ENCODE measurements around the gene POFUT1.

Gene POFUT1

DNA sequence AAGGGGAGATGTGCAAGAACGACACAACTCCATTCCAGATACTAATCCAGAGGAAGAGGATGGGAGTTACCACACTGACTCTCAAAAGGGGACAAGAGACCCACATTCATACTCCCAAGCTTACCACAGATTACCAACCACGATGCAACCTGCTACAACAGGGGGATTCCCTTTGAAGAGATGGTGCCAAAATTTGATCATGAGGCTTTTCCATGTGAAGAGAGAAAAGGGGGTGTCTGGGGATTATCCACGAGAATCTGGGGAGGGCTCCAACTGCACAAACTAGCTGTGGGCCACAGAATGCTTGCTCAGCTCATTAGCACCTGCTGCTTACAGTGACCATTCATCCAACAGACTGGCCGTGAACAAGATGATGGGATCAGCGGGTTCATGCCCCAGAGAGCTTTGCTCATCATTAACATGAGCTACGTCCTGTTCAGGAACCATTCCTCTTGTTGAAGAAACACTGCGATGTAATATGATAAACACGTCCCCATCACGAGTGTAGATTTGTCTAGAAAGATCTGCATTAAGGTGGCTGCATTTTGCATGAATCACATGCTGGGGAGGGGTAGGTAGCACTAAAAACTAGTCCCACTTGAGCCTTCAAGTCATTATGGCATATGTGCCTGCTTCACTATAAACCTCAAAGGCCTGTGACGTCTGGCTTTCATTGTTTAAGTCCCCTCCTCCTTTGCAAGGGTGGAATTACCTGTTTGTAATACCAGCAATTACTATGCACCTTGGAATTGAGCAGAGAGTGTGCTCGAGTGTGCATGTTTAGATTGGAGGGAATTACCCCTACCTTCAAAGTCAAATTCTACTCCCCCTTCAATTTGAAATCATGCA lies 4.1 kb upstream of the POFUT1 start:
- H3K4me3 ChIP-seq (ENCODE audit: low read depth, low read length) = peak overlapping the region; percentile 44
- DNase-seq (ENCODE audit: low read depth) = peak; percentile 74

GRCh38 chr20:32204205-32205109 lies 3.2 kb upstream of the POFUT1 start:
- DNase-seq (ENCODE audit: low read depth) = peak; percentile 82
- no peak for TF ChIP-seq CTCF (IDR thresholded peaks at IDR 0.05; ENCODE audit: control insufficient read depth, extremely low read depth, insufficient read depth)
- H3K4me3 ChIP-seq (ENCODE audit: low read depth, low read length) = peak overlapping the region; percentile 80

More for the DNA sequence above, 4.1 kb upstream of the POFUT1 start:
- no peak for TF ChIP-seq CTCF (IDR thresholded peaks at IDR 0.05; ENCODE audit: control insufficient read depth, extremely low read depth, insufficient read depth)

DNA sequence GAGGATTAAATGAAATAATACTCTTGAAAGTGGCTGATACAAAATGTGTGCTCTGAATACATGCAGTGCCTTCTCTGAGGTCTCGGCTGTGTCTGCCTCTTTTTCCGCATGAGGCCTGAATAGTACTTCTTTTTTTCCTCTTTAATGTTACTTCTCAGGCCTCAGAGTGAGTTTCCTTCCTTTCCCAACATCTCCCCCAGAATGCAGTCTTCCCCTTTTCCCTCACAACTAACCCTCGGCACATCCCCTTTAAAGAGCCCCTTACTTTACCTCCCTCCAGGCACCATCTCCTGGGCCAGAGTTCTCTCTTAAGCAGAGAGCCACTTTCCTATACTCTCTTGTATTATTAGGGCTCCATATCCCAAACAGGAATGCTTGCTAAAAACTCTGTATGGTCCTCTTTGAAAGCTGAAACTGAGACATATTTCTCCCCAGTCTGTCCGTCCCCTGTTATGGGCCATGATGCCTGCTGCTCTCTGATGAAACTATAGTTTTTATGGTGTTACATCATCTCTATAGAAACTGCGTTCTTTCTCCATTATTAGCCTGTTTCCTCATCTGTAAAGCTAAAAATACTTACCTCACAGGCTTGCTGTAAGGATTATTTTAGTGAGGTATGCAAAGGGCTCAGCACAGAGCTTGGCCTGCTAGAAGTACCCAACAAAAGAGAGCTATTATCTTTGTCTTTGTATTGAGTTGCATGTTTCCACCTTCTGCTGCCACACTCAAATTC lies 2.4 kb upstream of the POFUT1 start:
- no peak for TF ChIP-seq CTCF (IDR thresholded peaks at IDR 0.05; ENCODE audit: control insufficient read depth, extremely low read depth, insufficient read depth)
- no peak for DNase-seq (ENCODE audit: low read depth)
- peak overlapping the region; percentile 80 for H3K4me3 ChIP-seq (ENCODE audit: low read depth, low read length)

- TF ChIP-seq CTCF (IDR thresholded peaks at IDR 0.05; ENCODE audit: control insufficient read depth, extremely low read depth, insufficient read depth) = no peak
- no peak for DNase-seq (ENCODE audit: low read depth)
- peak overlapping the region; percentile 80 for H3K4me3 ChIP-seq (ENCODE audit: low read depth, low read length)
These were observed 1.6 kb upstream of the POFUT1 start for GRCh38 chr20:32205843-32206759.

- TF ChIP-seq CTCF (IDR thresholded peaks at IDR 0.05; ENCODE audit: control insufficient read depth, extremely low read depth, insufficient read depth) = no peak
- H3K4me3 ChIP-seq (ENCODE audit: low read depth, low read length) = peak overlapping the region; percentile 80
- no peak for DNase-seq (ENCODE audit: low read depth)
These were observed 687 bp upstream of the POFUT1 start for GRCh38 chr20:32206760-32207625.

All from LNCaP clone FGC (cell line).